NOMO-1 treated with DMSO at 0.1 percent for 48 hours (cell line): ENCODE measurements around the gene PRDM15.

Experiments used
- DNase-seq: peaks from one replicate; lab custom pipeline; 2025; ENCODE audit not compliant: unreplicated experiment; lab: John Stamatoyannopoulos, UW

The PRDM15 gene

DNA sequence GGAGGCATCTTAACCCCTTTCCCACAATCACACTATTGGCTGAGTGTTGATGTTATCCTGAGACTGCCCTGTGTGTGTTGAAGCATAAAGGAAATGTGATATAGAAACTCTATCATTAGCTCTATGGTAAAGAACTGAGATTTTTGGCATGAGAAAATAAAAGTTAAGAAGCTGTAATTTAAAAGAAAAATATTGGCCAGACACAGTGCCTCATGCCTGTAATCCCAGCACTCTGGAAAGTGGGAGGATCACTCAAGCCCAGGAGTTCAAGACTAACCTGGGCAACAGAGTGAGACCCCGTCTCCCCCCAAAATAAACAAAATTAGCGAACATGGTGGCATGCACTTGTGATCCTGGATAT, 98.1 kb downstream of the PRDM15 start:
- no peak for DNase-seq

DNA sequence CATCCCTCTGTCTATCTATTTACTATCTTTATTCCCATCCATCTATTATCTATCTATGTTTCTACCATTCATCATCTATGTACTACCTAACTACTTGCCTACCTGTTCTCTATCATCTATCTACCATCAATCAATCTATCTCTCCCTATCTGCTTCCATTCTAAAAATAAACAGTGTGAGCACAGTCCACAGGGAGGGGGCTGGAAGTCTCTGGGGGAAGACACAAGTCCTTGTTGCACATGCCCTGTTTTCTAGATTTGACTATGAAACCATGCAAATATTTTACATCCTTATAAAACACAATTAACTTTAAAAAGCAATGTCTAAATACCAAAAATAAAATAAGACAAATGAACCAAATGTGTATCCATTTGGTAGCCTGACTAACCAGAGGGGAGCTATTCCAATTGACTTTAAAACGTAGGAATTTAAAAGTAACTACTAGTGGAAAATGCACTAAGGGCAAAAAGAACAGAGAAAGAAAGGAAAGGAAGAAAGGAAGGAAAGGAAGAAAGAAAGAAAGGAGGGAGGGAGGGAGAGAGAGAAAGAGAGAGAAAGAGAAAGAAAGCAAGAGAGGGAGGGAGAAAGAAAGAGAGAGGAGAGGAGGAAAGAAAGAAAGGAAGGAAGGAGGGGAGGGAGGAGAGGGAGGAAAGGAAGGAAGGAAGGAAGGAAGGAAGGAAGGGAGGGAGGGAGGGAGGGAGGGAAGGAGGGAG, 98.7 kb downstream of the PRDM15 start:
- DNase-seq: no peak

DNA sequence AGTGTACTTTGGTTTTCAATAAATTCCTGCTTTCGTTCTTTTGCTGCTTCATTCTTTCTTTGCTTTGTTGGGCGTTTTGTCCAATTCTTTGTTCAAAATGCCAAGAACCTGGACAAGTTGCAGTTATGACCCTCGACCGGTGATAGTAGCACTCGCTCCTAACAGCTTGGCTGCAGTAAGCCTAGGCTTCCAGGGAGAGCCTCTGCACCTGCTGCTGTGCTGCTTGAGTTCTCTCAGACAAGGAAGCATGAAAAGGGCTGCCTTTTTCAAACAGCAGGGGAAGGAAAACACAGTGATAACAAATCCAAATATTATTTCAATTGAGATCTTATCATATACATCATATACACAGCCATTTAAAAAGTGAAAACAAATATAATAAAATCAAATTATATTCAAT, 99.5 kb downstream of the PRDM15 start:
- no peak for DNase-seq

DNA sequence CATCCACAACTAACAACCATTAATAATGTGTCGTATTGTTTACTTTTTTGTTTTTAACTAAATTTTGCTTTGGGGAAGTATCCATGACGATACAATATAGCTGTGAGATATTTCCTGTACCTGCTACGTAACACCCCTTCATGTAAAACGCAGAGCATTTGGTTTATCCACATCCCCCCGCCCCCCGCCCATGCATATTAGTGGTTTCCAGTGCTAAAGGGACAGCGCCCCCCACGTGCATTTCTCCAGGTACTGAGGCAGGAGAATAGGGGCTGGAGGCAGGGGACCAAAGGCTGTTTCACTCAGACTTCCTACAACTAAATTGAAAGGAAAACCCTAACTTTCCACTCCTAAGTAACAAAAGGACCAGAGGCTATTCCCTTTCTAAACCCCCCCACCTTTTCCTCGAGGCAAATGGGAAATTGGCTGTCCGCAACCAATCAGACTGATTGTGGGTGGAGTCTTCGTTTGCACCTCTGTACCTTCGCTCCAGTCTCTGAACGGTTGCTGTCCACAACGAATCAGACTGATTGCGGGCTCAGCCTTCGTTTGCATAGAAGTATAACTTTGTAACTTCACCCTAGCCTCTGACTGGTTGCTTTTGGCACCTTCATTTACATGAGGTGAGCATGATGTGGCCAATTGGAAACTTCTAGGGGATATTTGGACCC, 100.1 kb downstream of the PRDM15 start:
- no peak for DNase-seq

DNA sequence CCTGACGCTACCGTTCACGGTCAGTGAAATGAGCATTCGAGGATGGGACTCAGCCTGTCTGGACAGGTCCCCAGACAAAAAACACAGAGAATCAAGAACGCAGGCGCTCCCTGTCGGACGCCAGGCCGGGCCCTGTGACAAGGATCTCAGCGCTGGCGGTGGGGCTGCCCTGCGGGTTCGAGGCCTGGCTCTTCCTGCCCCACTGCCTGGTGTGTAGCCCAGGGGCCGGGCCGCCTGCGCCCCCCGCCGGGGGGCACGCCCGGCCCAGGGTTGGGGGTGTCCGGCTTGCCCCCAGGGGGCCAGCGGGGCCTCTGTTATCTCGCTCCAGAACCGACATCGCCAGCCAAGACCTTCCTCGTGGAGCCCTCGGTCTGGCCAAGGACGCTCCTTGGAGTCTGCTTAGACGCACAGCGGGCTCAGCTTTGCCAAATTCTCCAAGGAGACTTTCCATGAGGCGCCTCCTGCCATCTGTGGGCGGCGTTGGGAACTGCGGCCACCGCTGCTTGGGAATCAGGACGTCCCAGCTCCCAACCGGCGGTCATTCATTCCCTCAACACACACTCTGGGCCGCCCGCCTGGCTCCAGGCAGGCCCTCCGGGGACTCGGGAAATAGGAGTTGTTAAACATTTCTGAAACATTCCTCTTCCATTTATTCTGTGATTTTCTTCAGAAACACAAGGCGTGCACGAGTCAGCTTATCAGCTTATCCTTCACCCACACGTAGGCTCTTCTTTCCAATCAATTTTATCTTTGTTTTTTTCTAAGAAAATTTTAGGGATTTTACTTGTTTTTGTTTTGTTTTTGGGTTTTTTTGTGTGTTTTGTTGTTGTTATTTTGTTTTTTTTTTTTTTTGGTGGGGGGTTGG, 101.0 kb downstream of the PRDM15 start:
- DNase-seq: no peak

DNA sequence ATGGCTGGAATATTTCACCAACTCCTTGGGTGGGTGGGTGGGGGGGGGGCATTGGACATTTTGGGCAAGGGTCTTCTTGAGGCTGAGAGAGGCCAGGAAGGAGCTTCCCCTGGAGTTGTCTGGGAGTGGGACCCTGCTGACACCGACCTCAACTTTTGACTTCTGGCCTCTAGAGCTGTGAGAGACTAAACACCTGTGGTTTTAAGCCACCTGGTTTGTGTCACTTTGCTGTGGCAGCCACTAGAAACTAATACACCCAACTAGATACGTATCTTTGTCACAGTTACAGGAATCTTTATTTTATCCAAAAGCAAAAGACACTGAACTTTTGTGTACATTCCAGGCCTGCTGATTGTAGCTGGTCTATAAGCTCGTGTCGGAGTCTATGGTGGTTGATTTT, 102.4 kb downstream of the PRDM15 start:
- no peak for DNase-seq

DNA sequence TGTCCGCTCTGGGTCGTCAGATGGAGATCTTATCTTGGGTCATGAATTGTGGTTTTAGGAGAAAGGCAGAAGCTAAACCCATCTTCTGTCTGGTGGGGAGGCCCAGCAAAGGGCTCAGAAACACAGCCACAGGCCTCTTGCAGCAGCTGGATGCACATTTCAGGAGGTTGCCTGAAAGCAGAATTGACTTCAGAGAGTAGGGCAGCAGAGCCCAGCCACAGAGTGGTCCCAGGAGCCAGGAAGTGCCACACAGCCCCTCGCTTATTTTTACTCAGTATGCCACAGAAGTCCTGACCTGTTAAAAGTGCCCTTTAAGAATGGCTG, 104.0 kb downstream of the PRDM15 start:
- DNase-seq: no peak

DNA sequence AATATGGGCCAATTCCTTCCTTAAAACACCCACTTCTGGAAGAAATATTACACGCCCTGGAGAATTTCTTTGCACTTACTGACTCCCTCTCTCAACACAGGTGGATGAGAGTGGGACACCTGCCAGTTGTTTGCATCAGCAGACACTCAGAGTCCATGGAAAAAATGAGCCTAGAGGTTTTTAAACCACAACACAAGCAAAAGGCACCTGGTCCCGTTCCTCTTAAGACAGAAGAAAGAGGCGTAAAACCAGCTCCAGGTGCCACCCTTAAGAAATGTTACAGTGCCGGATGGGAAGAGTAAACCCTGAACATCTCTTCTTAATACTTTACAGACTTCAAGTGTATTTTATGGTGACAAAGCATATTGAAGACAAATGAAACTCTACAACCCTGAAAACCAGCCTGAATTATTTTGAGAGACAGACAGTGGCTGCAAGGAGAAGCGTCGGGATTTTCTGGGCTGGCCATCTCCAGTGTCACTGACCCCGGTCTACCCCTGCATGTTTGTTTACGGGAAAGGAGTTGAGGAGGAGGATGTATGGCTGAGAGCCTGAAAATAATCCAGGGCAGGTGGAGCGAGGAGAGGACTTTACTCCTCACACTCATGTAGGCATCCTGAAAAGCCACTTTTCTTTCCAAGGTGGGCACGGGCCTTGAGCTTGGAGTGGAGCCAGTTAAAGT, 104.5 kb downstream of the PRDM15 start:
- DNase-seq: no peak

DNA sequence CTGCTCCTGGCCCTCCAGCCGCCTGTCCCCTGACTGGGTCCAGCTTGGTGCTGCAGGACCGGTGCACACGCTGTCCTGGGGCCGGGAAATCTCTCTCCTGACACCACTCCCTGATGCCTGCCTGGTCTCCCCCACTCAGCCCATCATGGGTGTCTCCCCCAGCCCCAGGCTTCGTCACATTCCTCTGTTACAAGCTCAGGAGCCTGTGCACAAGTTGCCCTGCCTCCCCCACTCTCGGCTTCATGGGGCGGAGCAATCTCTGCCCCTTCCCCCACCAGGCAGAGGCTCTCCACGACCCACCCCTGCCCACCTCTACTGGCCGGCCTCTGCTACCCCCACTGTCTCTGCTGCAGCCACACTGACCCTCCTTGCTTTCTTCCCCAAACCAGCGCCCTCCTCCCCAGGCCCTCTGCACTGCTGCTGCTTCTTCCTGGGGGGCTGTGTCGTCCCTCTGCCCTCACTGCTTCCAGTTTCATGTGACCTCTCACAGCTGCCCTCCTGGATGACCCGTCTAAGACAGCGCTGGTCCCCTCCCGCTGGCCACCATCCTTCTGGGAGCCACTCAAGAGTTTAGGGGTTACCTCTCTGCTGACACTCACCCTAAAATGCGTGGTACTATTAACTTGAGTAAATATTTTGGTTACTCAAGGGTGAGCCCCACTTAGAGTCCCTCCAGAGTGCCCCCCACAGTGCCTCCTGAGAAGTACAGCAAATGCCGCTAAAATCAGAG, 106.6 kb downstream of the PRDM15 start:
- DNase-seq: no peak

DNA sequence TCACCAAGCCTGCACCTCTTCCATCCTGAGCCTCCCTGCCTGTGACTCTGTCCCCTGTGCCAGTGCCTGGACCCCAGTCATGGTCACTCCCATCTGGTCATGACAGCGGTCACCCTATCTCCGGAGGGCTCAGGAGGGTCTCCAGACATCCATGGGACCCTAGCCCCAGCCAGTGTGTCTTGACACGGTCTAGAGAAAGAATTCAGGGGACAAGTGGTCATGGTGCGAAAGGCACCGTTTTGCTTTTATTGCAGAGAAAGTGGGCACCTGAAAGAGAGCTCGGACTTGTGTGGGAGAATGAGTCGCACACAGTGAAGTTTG, 107.6 kb downstream of the PRDM15 start:
- DNase-seq: no peak

DNA sequence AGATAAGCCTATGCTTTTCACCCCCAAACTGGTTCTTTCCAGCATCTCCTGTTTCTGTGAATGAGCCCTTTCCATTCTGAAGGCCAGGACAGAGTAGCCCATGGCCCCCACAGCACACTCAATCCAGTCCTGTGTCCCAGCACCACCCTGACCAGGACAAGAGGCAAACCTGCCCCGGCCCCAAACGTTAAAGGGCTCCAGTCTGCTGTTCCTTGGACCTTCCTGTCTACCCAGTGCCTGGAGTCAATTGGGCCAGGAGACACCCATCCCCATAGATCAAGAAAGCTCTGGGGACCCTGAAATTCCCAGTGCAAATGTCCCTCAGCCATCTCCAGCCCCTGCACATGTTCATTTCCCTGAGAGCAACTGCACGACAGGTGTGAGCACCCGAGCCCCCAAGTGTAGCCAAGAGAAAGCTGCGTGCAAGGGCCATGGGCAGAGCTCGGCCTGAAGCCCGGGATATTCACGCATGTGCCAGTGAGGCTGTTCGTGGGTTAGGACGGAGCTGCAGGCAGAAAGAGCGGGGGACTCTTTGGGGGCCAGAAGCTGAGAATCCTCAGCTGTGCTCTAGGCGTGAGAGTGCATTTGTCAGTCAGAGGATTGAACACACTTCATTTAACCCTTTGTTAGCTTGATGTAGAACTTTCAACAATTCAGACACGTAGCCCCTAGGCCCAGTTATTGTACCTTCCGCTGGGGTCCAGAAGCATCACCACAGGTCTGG, 108.1 kb downstream of the PRDM15 start:
- no peak for DNase-seq

DNA sequence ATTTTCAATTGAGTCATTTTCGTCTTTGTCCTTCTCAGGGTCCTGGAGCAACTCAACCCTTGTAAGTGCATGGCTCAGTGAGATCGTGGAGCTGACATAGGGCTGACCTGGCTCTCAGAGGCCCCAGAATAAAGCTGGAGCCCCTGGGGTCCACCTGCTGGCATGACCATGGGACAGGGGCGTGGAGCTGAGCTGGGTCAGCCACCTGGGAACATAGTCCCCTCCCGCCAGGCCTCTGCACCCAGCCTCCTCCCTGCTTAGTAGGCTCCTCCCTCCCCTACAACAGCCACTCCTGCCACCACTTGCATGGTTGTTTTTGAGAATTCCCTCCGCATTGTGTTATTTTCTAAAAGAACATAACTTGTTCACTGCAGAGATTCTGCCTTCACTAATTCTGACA, 109.2 kb downstream of the PRDM15 start:
- no peak for DNase-seq

DNA sequence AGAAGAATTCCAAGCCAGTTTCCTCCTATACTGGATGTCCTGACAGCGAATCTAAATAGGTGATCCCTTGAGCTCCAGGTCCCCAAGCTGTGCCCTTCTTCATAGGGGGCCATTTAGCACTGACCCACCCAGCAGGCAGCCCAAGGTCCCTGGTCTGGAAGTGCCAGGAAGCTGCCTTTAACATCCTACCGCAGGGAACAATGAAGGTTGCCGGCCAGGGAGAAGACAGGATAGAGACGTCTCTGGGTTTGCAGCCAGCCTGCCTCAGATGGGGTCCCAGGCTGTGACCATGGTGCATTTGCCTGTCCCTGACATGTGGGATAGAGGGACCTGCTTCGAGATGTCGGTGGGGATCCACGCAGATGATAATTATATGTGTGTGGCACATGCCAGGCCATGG, 109.6 kb downstream of the PRDM15 start:
- no peak for DNase-seq

DNA sequence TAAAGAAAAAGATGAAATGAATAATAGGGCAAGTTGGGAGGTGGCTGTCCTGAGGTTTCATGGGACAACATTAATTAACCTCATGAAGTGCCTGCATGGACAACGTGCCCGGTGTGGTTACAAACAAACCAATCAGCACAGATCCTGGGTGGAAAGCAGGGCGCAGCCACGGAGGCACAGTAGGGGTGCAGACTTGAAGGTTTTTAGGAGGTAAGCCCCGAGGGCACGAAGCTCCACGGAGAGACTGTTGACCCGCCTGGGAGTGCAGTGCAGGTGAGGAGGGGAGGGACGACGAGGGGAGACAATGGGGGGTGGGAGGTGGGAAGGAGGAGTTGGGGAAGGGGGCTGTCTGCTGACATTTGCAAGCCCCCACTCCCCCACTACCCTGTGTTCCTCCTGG, 110.0 kb downstream of the PRDM15 start:
- DNase-seq: no peak

DNA sequence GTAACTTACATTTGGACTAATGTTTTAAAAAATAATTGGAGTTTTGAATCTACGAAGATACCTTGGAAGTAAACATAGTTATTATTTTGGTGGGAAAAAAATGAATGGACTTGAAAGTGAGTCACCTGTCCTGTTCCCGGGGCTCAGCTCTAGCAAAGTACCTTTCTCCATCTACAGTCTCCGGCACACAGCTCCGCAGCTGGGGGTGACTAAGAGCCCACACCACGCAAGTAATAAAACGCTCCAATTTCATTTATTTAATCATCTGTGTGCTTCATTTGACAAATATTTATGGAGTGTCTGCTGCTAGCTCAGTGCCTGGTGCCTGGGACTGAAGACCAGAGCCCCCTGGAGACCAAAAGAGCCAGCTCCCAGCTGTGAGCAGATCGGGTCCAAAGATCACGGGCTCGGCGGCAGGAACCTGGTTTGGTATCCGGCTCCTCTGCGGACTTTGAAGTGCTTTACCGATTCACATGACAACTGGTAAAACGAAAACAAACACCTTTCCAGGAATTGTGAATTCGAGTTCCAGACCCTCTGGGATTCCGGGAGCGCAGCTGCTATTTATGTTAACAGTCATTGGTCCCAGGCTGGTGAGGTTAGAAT, 110.6 kb downstream of the PRDM15 start:
- peak; percentile 23 for DNase-seq

DNA sequence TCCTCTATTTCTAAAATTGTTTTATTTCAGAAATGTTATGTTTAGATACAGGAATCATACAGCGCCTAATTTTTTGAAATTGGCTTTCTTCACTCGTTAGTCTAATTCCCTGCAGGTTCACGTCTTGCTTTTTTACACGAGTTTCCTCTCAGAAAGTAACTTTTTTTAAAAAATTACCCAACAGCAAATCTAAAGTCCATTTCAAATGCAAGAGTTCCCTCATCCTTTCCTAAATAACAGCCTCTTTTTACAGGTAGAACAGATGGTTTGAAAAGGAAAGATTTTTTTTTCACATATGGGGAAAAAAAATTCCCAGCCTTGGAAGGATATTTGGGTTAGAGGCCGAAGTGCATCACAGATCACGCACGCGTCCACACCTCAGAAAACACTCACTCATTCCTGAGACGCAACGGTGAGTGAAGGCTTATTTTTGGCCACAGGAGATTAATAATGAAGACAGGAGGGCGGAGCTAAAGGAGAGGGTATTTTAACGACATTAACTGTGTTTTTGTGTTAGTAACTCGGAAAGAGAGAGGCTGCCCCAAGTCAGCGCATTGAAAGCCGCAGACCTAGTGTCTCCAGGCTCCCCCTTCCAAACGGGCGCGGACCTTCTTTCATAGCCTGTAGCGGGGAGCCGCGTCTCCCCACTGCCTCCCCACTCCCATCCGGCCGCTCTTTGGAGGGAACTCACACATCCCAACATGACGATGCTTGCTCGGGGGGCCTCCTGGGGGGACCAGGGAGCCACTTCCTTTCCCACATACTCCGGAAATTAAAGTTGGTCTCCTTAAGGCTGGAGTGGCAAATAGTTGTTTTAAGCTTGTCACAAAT, 111.3 kb downstream of the PRDM15 start:
- DNase-seq: peak; percentile 24

DNA sequence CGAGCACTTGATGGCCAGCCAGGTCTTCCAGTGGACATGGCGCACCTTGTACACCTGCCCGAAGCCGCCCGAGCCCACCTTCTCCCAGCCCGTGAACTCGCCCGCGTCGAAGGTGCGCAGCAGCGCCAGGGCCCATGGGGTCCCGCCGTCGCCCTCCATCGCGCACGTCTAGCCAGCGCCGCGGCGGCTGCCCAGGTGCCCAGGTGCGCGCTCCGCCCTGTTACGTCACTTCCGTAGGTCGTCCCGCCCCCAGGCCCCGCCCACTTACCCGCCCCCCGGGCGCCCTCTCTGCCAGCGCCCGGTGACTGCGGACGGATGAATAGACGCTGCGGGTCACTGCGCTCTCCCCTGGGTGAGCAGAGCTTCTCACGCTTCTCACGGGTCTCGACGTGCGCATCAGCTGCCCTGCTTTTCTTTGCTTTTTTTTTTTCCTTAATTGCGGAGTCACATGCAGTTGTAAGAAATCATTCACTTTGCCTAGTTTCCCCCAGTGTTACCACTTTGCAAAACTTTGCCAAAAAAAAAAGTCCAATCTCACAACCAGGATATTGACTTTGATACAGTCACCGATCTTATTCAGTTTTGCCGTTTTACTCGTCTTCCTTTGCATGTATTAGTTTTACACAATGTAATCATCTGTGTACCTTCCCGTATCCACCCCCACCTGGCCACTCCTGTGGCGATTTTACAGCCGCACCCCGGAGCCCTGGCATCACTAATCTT, 112.1 kb downstream of the PRDM15 start, which contains the start of gene RIPK4:
TSS of gene RIPK4 (minus strand) at position 170 of the 723 bp plus-strand sequence. CDS start at position 159, 11 bp downstream.
- no peak for DNase-seq
